Right lung (tissue), 5 donors: ENCODE results near the gene ARHGAP1. TPM values are rescaled to one million over a fixed set of nuclear protein-coding genes. Genes with fewer than 3 reads are reported as not detected.
A peak's percentile ranks its signal among the peaks of the same experiment; 100 is the strongest.
"Not testable (repeated sequence)": the region's sequence is repeated elsewhere in the genome, so short reads cannot be mapped to it uniquely, and the experiment has no call there.

Experiments used
- DNase-seq, 2 donors: peaks; one replicate each; pipeline ENCODE4 v3.0.0-alpha.2; 2013
- polyA plus RNA-seq, 5 donors: library from polyadenylated mRNA; unstranded; fragments of 120-200 nt; gene quantifications; one replicate each; pipeline versions ENCODE4 v1.2.1 to v1.2.3, GENCODE V29; 2013; ENCODE audit warnings: inconsistent platforms in 1 of 5, low replicate concordance in 1 of 5; ENCODE audit not compliant: insufficient read length in 5 of 5, insufficient read depth in 1 of 5

ARHGAP1 gene
- polyA plus RNA-seq, 5 donors: 52.2 to 74.0 (median 60.2) TPM

GRCh38 chr11:46725338-46726205 is 25.2 kb upstream of the ARHGAP1 start:
- DNase-seq: no peak

- no peak for DNase-seq
These were observed 23.7 kb upstream of the ARHGAP1 start for GRCh38 chr11:46724088-46724487.

- no peak for DNase-seq
These were observed 22.9 kb upstream of the ARHGAP1 start for GRCh38 chr11:46723359-46723680.

- no peak for DNase-seq
These were observed 22.3 kb upstream of the ARHGAP1 start for GRCh38 chr11:46722566-46723358.

GRCh38 chr11:46721286-46721685 is 20.9 kb upstream of the ARHGAP1 start:
- DNase-seq: no peak

- no peak for DNase-seq
These were observed 19.3 kb upstream of the ARHGAP1 start for GRCh38 chr11:46719543-46720218.

- DNase-seq: no peak
These were observed 18.7 kb upstream of the ARHGAP1 start, which contains the start of gene F2 for GRCh38 chr11:46719048-46719542. F2 (plus strand) TSS chr11:46719213; CDS start chr11:46719236, 23 bp downstream.

- peak in 1 of 2 donors; percentile 8 for DNase-seq
These were observed 18.0 kb upstream of the ARHGAP1 start for GRCh38 chr11:46718155-46719019.

GRCh38 chr11:46717825-46718154 is 17.4 kb upstream of the ARHGAP1 start:
- not testable (repeated sequence) for DNase-seq

- no peak for DNase-seq
These were observed 12.6 kb upstream of the ARHGAP1 start for GRCh38 chr11:46712874-46713576.

- no peak for DNase-seq
These were observed 10.9 kb upstream of the ARHGAP1 start for GRCh38 chr11:46711303-46711702.

GRCh38 chr11:46710821-46711269 is 10.4 kb upstream of the ARHGAP1 start:
- DNase-seq: no peak

- not testable (repeated sequence) for DNase-seq
These were observed 8.9 kb upstream of the ARHGAP1 start for GRCh38 chr11:46709351-46709750.

- DNase-seq: no peak
These were observed 6.5 kb upstream of the ARHGAP1 start for GRCh38 chr11:46706886-46707285.

GRCh38 chr11:46705070-46705688 is 4.8 kb upstream of the ARHGAP1 start:
- DNase-seq: no peak

GRCh38 chr11:46701078-46701654 is 747 bp upstream of the ARHGAP1 start:
- DNase-seq: no peak

- no peak for DNase-seq
These were observed 1.8 kb downstream of the ARHGAP1 start for GRCh38 chr11:46698597-46698996.

GRCh38 chr11:46697723-46698122 is 2.7 kb downstream of the ARHGAP1 start:
- DNase-seq: no peak

- no peak for DNase-seq
These were observed 3.1 kb downstream of the ARHGAP1 start for GRCh38 chr11:46697303-46697702.

- no peak for DNase-seq
These were observed 4.2 kb downstream of the ARHGAP1 start for GRCh38 chr11:46696212-46696558.
